Thyroid gland (tissue), 4 donors: ENCODE measurements around the gene FMR1.

Source experiments
- POLR2A ChIP-seq, 2 donors: fragments of 450-650 bp; IDR thresholded peaks; one replicate each; pipeline ENCODE4 v1.6.1; 2017; ENCODE audit warnings: antibody characterized with exemption in 2 of 2, mild to moderate bottlenecking in 2 of 2, moderate library complexity in 1 of 2
- TF ChIP-seq, protein P1 (sequence below), 6 experiments: fragments of 200-600 bp in 3 of 6; fragments of 450-650 bp in 3 of 6; sonication (generic) in 3 of 6; IDR thresholded peaks; one replicate each; pipeline ENCODE4 v1.5.1; 2016 to 2019; ENCODE audit warnings: antibody characterized with exemption in 6 of 6, mild to moderate bottlenecking in 2 of 6, inconsistent platforms in 1 of 6, moderate library complexity in 1 of 6

DNA sequence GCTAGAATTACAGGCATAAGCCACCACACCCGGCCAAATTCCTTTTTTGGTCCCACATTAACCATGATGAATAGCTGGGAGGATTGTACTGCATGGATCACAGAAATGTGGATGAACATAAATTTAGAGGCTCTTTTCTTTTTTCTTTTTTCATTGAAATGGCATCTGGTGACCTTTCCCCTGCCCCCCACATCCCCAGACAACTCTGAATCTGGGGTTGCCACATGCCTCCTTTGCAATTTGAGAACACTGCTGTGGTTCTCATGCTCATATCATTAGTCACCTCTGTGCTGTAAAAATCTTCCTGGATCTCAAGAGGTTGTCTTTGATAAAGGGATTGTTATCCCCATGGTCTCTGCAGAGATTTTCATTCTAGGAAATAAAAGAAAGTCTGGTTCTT lies 46.6 kb downstream of the FMR1 start:
- TF ChIP-seq, protein P1, sequence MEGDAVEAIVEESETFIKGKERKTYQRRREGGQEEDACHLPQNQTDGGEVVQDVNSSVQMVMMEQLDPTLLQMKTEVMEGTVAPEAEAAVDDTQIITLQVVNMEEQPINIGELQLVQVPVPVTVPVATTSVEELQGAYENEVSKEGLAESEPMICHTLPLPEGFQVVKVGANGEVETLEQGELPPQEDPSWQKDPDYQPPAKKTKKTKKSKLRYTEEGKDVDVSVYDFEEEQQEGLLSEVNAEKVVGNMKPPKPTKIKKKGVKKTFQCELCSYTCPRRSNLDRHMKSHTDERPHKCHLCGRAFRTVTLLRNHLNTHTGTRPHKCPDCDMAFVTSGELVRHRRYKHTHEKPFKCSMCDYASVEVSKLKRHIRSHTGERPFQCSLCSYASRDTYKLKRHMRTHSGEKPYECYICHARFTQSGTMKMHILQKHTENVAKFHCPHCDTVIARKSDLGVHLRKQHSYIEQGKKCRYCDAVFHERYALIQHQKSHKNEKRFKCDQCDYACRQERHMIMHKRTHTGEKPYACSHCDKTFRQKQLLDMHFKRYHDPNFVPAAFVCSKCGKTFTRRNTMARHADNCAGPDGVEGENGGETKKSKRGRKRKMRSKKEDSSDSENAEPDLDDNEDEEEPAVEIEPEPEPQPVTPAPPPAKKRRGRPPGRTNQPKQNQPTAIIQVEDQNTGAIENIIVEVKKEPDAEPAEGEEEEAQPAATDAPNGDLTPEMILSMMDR (IDR thresholded peaks at IDR 0.05): no peak
- no peak for TF ChIP-seq POLR2A (IDR thresholded peaks at IDR 0.05)
